Hematopoietic multipotent progenitor cell treated with erythropoietin and hydrocortisone succinate and interleukin-3 and kit ligand, for 8 days (in vitro differentiated cells): ENCODE measurements around the gene SHPK.
A peak's percentile ranks its signal among the peaks of the same experiment; 100 is the strongest.

ENCODE experiments used
- DNase-seq: peaks from one replicate; pipeline ENCODE4 v3.0.0-alpha.2; 2015

Gene SHPK

DNA sequence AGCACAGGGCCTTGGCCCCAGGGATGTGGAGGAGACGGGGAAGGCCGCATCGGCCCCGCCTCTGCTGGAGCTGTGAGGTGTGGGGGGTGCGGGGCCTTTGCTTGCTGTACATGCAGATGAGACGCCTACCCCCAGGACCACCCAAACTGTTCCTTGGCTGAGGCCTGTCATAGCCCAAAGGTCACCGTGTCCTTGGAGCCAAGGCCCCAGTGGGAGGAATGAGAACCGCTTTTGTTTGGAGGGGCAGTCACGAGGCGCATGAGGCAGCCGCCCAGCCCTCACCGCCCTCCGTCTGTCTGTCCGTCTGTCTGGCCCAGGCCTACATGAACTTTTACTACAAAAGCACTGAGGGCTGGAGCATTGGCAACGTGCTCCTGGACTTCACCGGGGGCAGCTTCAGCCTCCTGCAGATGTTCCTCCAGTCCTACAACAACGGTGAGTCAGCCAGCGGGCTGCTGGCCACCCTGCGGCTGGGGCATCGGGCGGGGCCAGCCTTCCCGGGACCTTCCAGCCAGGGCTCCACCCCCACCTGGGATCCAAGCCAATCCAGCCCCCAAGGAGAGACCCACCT lies 23.6 kb upstream of the SHPK start:
- DNase-seq, result no peak

DNA sequence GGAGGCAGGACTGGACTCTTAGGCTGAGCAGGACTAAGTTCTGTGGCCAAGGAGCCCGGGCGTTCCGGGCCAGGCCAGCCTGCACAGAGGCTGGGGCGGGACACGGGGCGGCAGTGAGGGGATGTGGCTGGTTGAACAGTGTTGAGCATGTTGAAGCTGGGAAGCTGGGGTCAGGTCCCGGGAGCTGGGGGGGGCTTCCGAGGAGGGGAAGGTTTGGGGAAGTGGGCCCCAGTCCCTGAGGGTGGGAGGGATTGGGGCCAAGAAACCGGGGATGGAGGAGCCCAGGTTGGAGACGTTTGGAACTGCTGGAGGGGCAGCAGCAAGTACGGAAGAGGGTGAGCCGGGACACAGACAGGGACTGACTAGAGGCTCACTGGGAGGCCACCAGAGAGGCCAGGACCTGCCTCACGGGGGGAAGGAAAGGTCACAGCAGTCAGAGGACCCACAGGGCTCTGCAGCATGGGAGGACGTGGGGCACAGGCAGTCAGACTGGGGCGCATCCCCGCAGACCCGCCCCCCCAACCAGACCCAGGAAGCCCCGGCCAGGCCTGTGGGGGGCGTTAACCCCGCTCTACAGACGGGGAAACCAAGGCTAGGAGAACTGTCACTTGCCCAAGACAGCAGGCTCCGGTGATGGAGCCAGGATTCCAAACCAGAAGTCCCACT lies 22.9 kb upstream of the SHPK start:
- no peak for DNase-seq

DNA sequence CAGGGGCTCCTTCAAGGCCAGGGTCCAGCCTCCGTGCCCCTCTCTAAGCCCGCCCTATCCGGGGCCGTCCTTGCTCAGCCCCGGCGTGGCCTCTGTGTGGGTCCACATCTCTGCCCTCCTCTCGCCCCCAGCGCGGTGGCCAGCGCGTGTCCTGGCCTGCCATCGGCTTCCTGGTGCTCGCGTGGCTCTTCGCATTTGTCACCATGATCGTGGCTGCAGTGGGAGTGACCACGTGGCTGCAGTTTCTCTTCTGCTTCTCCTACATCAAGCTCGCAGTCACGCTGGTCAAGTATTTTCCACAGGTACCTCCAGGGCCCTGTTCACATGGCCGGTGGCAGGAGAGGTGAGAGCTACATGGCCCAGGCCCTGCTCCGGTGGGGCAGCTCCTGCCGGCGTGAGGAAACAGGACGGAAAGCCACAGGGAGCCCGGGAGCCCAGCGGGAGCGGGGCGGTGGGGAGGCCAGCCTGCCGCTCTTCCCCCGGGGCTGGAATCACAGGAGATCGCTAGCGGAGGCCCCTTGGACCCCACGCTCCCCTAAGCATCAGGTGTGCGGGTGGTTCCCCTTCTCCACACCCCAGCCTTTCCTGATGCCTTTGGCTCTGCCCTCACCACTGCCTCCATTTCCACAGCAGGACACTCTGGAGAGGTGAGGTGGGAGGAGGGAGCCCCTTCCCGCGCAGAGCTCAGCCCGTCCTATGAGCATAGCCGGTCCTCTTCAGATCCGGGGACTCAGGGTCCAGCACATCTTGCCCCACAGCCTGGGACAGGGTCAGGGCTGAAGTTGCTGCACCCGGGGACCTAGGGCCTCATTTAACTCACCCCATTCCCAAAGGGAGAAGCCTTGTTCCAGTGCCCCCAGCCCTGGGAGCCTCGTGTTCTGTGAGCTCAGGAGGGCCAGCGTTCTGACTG lies 22.1 kb upstream of the SHPK start:
- no peak for DNase-seq

DNA sequence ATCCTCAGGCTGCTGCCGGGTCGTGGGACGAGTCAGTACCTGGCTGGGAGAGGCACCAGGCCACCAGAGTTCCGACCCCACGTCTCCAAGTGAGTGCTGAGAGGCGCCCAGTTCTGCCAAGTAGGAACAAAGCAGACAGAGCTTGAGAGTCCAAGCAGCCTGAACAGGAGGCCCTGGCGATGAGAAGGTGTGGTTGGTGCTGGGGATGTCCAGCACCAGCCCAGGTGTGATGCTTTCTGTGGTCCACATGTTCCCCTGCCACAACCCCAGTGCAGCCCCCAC lies 21.5 kb upstream of the SHPK start:
- DNase-seq, result no peak

DNA sequence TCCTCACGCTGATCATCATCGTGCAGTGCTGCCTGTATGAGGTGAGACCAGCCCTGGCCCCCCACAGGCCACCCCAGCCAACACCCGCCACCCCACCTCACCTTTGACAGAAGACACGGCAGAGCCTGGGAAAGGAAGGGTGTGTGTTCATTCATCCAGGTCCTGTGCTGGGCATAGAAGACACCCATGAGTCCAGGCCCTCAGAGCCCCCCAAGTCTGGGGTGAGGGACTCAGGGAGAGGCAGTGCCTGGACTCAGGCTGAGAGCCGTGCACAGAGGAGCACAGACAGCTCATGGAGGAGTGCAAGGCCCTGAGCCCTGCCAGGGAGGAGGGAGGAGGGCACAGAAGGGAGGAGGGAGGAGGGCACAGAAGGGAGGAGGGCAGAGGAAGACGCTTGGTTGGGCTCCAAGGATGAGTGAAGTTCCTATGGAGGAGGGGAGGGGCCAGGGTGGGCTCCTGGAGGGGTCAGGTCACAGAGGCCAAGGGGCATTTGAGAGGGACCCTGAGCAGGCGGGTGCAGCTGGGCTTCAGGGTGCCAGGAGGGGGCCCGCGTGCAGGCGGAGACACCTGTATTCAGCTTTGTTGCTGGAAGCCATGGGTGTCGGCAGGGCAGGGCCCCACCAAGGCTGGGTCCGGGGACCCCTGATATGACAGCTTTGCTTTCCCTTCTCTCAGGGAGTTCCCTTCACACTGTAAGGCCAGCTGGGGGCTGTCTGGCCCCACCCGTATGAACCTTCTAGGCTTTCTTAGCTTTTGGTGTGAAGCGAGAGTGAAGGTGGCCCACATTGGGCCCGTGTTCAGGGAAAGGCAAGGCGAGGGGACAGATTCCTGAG lies 20.9 kb upstream of the SHPK start:
- DNase-seq, result no peak

DNA sequence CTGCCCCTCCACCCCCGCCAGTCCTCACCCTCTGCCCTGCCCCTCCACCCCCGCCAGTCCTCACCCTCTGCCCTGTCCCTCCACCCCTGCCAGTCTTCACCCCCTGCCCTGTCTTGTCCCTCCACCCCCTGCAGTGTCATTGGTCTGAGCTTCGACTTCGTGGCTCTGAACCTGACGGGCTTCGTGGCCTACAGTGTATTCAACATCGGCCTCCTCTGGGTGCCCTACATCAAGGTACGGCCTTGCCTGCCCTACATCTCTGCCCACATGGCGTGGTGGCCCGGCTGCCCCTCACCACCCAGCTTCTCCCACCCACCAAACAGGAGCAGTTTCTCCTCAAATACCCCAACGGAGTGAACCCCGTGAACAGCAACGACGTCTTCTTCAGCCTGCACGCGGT lies 20.3 kb upstream of the SHPK start:
- DNase-seq, result no peak

DNA sequence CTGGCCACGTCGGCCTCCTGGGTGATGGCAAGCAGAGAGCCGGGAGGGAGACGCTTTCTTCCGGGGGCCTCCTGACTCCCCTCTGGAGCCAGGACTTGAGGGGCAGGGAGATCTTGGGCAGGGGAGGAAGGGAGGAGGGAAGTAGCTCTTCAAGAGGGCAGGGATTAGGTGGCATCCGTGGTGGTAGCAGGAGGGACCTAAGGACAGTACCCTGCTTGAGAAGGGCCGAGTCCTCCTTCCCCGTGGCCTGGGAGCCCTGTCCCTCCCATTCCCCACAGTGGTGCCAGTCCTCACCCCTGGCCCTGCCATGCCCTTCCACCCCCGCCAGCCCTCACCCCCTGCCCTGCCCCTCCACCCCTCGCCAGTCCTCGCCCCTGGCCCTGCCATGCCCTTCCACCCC lies 19.7 kb upstream of the SHPK start:
- no peak for DNase-seq

DNA sequence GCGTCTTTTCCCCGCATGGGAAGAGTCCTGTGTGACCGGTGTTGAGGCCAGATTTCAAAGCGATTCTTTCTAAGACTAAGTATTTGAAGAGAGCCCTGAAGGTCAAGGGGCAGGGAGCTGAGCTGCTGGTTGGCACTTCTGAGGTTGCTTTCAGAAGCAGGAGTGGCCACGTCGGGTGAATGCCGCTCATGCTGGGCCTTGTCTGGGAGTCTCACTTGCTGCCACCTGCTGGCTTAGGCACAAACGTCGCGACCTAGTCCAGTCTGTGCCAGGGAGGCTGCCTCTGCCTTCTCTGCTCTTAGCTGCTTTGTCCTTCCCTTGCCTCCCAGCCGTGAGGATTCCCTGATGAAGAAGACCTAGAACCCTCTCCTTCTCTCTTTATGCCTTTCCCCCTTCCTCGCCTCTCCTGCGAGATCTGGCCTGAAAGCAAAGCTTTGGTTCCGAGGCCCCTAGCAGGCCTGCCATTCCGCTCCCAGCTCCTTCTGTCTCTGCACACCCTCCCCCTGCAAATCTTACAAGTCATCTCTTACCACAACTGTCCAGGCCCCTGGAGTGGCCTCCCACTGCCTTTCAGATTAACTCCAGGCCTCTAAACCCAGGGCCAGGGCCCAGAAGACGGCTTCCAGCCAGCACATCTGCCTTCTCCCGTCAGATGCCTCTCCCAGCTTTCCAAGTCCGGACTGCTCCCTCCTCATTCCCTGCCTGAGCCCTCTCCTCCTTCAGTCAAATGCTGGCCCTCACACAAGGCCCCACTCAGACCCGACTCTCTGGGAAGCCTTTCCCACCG lies 11.9 kb upstream of the SHPK start:
- peak; percentile 66 for DNase-seq

DNA sequence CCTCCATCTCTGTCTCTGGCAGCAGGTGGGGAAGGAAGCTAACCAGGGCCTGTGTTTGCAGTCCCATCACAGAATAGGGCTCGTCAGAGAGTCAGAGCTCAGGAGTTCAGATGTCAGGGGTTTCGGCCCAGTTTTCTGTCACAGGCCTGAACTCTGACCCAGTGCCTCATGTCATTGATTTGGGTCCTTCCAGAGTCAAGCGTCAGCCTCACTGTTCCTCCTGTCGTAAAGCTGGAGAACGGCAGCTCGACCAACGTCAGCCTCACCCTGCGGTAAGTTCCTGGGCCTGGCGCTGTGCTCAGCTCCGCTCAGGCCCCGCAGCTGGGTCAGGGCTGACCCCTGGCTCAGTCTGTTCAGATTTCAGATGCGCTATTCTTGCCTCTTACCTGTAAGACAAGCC lies 11.2 kb upstream of the SHPK start:
- no peak for DNase-seq

DNA sequence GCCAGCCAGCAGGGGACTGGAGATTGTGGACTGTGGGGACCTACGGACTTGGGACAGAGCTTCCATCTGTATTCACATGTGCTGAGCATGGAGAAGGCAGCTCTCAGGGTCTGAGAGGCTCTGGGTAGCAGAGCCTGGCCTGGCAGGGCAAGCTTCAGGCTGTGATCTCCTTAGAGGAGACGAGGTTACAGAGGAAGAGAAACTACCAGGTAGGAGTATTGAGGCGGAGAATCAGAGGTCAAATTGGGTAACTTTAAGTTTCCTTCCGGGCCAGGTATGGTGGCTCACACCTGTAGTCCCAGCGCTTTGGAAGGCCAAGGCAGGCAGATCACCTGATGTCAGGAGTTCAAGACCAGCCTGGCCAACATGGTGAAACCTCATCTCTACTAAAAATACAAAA lies 9.3 kb upstream of the SHPK start:
- DNase-seq, result no peak

DNA sequence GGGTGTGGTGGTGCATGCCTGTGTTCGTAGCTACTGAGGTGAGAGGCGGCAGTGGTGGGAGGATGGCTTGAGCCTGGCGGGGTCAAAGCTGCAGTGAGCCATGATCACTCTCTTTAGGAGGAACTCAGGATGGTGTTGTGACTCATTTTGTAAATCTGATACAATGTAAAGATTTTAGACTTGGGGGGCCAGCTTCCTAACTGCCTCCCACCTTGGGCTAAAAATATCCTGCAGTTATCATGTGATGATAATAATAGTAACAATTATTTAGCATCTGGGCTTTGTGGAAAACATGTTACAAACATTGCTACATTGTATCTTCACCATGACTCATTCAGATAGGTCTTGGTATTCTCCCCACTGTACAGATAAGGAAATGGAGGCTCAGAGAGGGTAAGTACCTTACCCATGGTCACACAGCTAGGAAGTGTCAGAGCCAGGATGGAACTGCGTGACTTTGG lies 7.9 kb upstream of the SHPK start:
- no peak for DNase-seq

DNA sequence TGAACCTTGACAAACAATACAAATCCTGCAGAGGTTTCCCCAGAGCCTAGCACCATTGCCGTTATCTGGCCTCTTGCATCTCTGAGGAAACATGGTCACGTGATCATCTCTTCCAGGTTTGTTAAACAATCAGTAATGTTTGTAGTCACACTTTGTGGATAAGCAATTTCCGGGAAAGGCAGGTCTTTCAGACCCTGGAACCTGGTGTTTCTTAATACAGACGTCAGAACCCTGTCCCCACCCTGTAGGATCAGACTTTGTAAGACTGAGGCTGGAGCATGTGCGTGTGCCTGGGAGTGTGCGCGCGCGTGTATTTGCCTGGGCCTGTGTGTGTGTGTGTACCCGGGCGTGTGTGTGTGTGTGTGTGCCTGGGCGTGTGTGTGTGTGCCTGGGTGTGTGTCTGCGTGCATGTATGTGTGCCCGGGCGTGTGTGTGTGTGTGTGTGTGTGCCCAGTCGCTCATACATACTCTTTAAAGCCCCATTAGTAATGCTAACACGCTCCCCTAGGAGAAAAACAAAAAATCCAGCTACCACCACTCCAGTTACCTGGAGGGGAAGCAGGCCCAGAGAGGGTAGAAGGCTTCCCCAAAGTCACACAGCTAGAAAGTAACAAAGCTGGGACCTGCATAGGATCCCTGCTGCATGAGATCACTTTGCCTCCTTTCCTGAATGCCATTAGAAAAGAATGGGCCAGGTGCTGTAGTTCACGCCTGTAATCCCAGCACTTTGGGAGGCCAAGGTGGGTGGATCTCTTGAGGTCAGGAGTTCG lies 5.9 kb upstream of the SHPK start:
- DNase-seq, result peak; percentile 35

DNA sequence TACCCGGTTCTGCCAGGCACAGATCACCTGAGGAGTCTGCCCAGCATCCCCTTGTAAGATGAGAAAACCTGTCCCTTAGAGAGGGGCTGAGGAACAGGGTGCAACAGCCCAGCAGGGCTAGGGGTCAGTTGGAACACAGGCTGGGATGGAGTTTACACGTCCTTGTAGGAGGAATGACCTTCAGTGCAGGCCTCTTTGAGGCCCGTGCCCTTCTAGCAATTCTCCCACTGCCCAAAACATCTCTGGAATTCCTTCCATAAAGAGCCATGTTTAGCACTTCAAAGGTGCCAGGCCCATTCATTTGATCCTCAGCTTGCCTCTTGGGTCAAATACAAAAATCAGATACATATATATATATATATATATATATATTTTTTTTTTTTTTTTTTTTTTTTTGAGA lies 5.0 kb upstream of the SHPK start:
- no peak for DNase-seq

DNA sequence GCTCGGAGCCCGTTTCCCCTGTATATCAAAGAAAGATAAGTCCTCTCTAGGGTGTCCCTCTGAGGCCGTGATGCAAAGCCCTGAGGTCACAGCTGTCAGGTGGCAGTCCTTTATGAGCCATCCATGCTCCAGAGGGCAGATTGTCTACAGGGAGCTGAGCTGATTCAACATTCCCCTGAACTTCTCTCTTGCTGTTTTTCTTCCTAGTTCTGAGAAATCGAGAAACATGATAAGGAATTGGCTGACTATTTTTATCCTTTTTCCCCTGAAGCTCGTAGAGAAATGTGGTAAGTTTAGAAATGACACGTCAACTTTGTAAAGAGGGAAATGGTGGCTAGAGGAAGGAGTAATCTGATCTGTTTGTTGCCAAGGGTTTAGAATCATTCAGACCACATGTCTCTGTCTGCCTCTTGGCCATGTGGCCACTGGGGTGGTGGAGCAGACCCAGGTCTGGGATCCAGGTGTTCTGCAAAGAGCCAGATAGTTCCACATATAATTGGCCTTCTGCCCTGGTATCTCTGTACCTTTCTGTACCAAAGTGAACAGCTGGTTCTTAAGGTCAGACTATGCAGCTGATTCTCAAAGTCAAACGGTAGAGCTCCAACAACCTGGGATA lies 4.0 kb upstream of the SHPK start:
- peak; percentile 93 for DNase-seq

DNA sequence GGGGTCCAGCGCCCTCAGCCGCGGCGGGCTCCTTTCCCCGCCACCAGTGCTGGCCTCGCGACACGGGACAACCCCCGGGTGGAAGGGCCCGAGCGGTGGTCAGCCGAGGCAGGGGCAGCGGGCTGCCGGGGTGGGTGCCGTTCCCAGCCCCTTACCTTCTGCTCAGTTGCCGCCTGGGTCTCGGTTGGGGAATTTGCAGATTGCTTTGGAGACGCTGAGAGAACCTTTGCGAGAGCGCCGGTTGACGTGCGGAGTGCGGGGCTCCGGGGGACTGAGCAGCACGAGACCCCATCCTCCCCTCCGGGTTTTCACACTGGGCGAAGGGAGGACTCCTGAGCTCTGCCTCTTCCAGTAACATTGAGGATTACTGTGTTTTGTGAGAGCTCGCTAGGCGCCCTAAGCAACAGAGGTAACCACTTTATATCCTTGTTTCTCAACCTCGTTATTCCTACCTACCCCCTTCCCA lies 891 bp upstream of the SHPK start:
- DNase-seq, result no peak

DNA sequence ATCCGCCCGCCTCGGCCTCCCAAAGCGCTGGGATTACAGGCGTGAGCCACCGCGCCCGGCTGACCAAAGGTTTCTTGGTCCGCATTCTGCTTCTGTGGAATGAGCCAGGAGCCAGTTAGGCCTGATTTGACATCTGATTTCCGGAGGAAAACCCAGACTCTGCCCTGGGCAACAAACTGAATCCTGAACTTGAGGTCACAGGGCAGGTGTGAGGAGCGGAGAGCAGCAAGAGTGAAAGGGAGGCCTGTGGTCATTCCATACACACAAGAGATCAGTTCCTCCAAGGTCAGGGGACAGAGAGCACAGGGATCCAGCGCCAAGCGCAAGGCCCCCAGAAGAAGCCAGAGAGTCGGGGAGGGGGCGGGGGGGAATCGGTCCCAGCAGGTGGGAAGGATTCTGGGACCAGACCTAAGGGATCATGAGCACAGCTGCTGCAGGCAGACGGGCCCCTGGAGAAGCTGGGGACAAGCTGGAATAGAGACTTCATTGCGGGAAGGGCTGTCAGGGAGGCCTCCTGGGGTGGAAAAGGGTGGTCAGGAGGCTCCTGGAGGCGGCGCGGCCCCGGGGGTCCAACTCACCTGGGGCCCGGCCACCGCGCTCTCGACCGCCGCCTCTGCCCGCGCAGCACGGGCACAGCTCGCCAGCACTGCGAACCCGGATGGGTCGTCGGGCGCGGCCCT lies 436 bp downstream of the SHPK start:
- DNase-seq, result peak; percentile 10

DNA sequence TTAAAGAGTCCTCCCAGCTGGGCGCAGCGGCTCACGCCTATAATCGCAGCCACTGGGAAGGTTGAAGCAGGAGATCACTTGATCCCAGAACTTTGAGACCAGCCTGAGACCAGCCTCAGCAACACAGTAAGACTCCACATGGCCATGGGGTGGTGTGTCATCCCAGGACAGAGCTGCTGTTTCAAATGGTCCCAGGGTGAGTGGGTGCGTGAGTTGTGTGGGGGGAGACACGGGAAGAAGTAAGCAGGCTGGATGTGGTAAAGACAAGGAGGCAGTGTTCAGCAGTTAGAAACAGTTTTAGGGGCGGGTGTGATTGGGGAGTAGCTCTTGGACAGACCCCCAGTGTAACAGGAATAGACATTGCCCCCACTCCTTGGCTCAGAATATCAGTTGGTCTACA lies 3.8 kb downstream of the SHPK start:
- no peak for DNase-seq

DNA sequence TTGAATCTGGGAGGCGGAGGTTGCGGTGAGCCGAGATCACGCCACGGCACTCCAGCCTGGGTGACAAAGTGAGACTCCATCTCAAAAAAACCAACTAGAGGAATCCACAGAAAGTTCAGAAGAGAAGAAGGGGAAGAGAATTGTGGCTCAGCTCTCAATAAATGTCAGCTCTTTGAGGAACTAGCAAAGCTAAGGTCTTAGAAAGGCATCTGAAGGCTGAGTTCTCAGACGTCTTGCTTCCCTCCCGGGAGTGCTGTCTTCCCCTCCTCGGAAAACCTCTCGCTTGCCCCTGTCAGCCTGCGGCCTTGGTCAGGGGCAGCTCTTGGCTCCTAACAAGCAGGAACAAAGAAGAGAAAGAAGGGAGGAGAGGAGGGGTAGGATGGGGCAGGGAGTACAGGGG lies 5.3 kb downstream of the SHPK start:
- no peak for DNase-seq

DNA sequence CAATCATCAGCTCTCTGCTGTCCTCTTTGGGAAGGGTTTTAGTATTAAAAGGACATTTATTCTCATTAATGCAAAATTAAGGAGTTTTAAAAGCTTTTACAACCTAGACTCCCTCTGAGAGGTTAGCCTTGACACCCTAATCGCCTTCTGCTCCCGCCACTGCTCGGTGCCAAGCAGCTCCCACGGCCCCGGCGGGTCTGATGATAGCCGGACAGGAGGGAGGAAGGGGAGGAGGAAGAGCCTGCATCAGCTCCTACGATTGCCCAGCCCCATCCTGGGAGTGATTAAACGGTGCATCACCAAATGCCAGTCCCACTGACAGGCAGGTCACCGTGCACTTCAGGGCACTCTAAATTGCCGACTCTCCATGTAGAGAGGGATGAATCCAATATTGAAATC lies 8.3 kb downstream of the SHPK start:
- DNase-seq, result no peak
